Muscle layer of duodenum (tissue), 2 donors: Measurements from ENCODE around the gene CPB1.

Experiments used
- H3K27ac ChIP-seq: one replicate; pipeline ENCODE4 v1.7.0; 2013; ENCODE audit warnings: mild to moderate bottlenecking, low read length
- H3K27me3 ChIP-seq: one replicate; pipeline ENCODE4 v1.7.0; 2013; ENCODE audit warnings: low read depth, mild to moderate bottlenecking, control low read depth, low read length
- H3K36me3 ChIP-seq, 2 donors: one replicate each; pipeline ENCODE4 v1.7.0; 2013; ENCODE audit warnings: low read length in 2 of 2, control low read depth in 1 of 2, mild to moderate bottlenecking in 1 of 2; ENCODE audit not compliant: insufficient read depth in 2 of 2, control insufficient read depth in 1 of 2
- H3K4me1 ChIP-seq, 2 donors: one replicate each; pipeline ENCODE4 v1.7.0; 2013; ENCODE audit warnings: low read length in 2 of 2, mild to moderate bottlenecking in 2 of 2, control low read depth in 1 of 2, moderate library complexity in 1 of 2; ENCODE audit not compliant: insufficient read depth in 2 of 2, control insufficient read depth in 1 of 2
- H3K4me3 ChIP-seq, 2 donors: one replicate each; pipeline ENCODE4 v1.7.0; 2013; ENCODE audit warnings: low read length in 2 of 2, low read depth in 1 of 2, mild to moderate bottlenecking in 1 of 2
- H3K9me3 ChIP-seq, 2 donors: one replicate each; pipeline ENCODE4 v1.7.0; 2013; ENCODE audit warnings: low read length in 2 of 2, control low read depth in 1 of 2, mild to moderate bottlenecking in 1 of 2; ENCODE audit not compliant: control insufficient read depth in 1 of 2
- donor health status: healthy.

The CPB1 gene

DNA sequence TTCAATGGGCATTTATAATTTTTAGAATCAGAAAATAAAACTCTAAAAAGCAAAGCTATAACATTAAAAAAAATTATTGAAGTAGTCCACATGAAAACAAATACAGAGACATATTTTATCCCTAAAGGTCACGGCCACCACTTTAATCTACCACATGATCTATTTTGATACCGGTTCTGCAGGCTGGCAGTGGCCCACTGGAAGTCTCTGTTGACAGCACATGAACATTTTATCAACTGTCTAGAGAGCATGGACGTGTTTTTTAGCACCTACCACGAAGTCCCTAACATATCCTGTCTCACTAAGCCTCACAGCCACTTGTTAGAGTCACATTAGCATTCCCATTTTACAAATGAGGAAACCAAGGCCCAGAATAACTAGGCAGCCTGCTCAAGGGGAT, 35.7 kb downstream of the CPB1 start:
- H3K9me3 ChIP-seq: no peaks in the 10 kb centered on the region
- H3K36me3 ChIP-seq: no peaks in the 10 kb centered on the region
- H3K4me3 ChIP-seq: no peak overlapping the region
- no peak overlapping the region for H3K27ac ChIP-seq
- no peaks in the 10 kb centered on the region for H3K4me1 ChIP-seq
- H3K27me3 ChIP-seq: no peaks in the 10 kb centered on the region

DNA sequence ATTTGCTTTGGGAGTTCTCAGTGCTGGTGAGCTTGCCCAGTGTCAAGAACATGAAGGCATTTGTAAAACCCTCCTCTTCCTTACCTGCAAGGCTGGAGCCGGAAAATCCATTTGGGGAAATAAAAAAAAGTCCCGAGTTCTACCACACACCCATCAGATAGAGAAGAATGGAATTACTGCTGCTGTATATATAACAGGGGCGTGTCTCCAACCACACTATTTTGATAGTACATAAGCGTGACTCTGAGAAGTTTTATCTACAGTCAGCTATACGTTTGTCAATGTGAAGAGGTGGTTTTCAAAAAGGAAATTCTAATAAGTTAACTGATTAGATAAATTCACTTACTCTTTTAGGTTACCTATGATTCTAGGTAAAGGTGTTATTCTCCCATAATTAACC, 36.2 kb downstream of the CPB1 start:
- Histone ChIP-seq H3K27me3 (no peaks in the 10 kb centered on the region), H3K4me3 (no peak overlapping the region), H3K9me3 (no peaks in the 10 kb centered on the region), H3K4me1 (no peaks in the 10 kb centered on the region), H3K27ac (no peak overlapping the region), H3K36me3 (no peaks in the 10 kb centered on the region)

DNA sequence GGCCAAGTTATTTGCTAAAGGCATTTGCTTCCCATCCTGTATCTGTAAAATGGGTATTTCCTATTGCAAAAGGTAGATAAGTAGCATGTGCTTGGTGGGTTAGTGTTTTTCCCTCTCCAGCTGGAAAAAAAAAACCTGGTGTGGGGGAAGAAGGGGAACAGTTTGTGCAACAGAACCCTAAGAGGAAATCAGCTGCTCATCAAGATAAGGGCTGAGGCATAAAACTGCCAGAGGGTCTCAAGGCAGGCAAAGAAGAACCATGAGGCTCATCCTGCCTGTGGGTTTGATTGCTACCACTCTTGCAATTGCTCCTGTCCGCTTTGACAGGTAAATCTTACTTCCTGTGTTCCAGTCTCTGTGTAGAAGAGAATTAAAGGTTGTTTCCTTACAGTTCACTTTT, 37.4 kb downstream of the CPB1 start, which contains the start of gene CPA3:
CPA3 (plus strand) TSS at position 248 of the 400 bp plus-strand sequence; CDS start at position 260, 12 bp downstream.
- H3K4me3 ChIP-seq: no peak within 1 kb of the TSS

DNA sequence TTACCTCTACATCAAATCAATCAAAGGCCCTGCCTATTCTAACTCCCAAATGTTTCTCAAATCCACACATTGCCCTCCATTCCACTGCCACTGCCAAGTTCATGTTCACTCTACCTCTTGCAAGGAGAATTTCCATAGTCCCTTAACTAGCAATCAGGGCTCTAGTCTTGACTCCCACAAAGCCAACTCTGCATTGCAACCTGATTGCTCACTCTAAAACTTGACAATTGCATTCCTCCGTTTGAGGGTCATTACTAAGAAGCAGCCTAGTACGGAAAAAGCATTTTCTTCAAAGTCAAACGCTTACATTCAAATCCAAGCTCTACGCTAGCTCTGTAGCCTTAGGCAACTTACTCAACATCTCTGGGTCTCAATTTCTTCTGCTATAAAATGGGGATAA, 38.6 kb downstream of the CPB1 start:
- H3K4me1 ChIP-seq: no peaks in the 10 kb centered on the region
- no peak overlapping the region for H3K27ac ChIP-seq
- no peaks in the 10 kb centered on the region for H3K36me3 ChIP-seq
- no peak overlapping the region for H3K4me3 ChIP-seq
- H3K27me3 ChIP-seq: no peaks in the 10 kb centered on the region
- no peaks in the 10 kb centered on the region for H3K9me3 ChIP-seq

More for the DNA sequence above, 37.4 kb downstream of the CPB1 start, which contains the start of gene CPA3:
- H3K4me1 ChIP-seq: no peaks in the 10 kb centered on the region
- H3K36me3 ChIP-seq: no peaks in the 10 kb centered on the region
- no peaks in the 10 kb centered on the region for H3K27me3 ChIP-seq
- H3K27ac ChIP-seq: no peak within 1 kb of the TSS
- H3K9me3 ChIP-seq: no peaks in the 10 kb centered on the region

DNA sequence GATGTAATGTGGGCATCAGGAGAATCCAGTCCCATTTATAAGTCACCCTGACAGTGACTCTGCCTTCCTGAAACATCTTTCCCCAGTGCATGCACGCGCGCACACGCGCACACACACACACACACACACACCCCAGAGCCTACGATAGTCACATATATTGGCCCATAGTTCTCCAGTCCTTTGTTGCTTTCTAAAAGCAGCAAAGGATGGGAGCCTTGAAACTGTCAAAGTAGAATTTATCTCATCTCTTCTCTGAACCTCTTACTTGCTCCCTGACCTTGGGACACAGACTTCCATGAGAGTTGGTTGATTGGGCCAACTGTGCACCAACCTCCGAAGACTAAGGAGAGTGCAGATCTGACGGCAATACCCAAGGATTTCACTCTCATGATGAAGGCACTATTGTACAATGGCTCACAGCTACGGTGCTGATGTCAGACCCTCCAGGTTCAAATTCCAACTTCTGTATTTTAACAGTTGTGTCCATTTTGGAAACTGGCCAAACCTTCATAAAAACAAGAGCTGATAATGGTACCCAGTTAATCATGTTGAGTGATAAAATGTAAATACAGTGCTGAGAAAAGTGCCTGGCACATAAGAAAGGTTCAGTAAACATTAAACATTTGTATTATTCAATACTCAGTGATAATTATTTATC, 45.8 kb downstream of the CPB1 start:
- H3K9me3 ChIP-seq: no peaks in the 10 kb centered on the region
- no peaks in the 10 kb centered on the region for H3K27me3 ChIP-seq
- no peak overlapping the region for H3K27ac ChIP-seq
- H3K4me3 ChIP-seq: no peak overlapping the region
- no peaks in the 10 kb centered on the region for H3K36me3 ChIP-seq
- H3K4me1 ChIP-seq: no peaks in the 10 kb centered on the region

DNA sequence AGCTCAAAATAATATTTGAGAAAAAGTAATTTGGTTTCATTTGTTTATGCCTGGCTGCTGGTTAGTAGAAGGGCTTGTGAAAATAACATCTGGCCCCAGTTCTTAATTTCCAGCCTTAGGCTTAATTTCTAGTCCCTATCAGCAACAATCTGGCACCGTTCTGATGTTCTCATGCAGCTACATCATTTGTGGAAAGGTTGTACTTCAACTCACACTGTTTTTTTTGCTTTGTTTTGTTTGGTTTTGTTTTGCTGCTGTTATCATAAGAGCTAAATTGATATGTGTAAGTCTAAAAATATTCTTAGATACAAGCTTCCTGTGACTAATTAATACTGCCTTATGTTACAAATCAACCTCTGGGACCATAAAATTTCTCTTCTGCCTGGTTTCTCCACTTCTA, 46.4 kb downstream of the CPB1 start:
- Histone ChIP-seq H3K9me3 (no peaks in the 10 kb centered on the region), H3K27ac (no peak overlapping the region), H3K36me3 (no peaks in the 10 kb centered on the region)

DNA sequence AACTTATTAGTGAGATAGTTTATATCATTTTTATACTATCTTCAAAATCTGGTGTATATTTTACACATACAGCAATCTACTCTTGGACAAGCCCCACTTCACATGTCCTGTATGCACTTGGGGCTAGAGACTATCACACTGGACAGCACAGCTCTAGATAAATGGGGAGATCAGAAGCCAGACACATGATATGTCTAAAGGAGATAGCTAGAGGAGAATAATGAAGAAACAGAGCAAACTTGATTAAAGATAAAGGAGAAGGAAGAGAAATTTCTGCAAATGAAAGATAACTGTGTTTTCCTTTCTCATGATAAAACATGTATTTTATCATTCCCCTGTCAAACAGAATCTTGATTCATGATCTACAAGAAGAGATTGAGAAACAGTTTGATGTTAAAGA, 50.5 kb downstream of the CPB1 start:
- Histone ChIP-seq H3K9me3 (no peaks in the 10 kb centered on the region), H3K36me3 (no peaks in the 10 kb centered on the region), H3K4me3 (no peak overlapping the region), H3K27ac (no peak overlapping the region), H3K4me1 (no peaks in the 10 kb centered on the region), H3K27me3 (no peaks in the 10 kb centered on the region)

More for the DNA sequence above, 46.4 kb downstream of the CPB1 start:
- Histone ChIP-seq H3K4me3 (no peak overlapping the region), H3K4me1 (no peaks in the 10 kb centered on the region), H3K27me3 (no peaks in the 10 kb centered on the region)

DNA sequence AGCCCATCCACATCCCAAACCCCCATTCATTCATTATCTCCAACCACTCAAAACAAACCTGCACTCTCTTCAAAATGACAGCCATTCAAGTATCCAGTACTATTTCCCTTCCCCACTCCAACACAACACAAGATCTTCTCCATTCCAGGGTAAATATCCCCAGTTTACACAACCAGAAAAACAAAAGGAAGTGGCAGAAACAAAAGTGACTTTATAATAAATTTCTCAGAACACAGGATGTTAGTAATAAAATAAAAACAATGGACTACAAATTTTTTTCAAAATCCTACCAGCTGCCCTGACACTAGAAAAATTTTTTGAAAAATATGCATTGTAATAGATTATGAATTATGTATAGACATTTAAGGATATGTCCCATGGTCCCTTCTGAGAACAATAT, 51.6 kb downstream of the CPB1 start:
- no peaks in the 10 kb centered on the region for H3K36me3 ChIP-seq
- no peak overlapping the region for H3K4me3 ChIP-seq
- H3K4me1 ChIP-seq: no peaks in the 10 kb centered on the region
- no peaks in the 10 kb centered on the region for H3K9me3 ChIP-seq
- H3K27me3 ChIP-seq: no peaks in the 10 kb centered on the region
- H3K27ac ChIP-seq: no peak overlapping the region

DNA sequence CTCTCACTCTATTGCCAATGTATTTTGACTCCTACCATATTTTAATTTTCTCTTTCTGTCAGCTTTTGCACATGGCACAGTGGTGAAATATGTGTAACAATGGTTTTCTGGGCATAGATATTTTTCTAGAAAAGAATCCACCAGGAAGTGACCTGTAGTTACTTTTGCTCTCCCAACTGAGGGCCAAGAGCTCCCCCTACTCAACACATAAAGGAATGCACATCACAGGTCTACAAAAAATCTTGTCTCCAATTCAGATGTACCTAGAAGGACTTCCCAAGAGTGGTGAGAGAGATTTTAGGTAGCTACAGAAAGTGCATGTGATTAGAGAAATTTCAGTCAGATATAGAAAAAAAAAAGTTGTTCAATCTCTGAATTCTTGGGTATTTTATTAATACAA, 53.1 kb downstream of the CPB1 start:
- no peak overlapping the region for H3K4me3 ChIP-seq
- no peaks in the 10 kb centered on the region for H3K36me3 ChIP-seq
- no peaks in the 10 kb centered on the region for H3K27me3 ChIP-seq
- no peak overlapping the region for H3K27ac ChIP-seq
- H3K9me3 ChIP-seq: no peaks in the 10 kb centered on the region
- H3K4me1 ChIP-seq: no peaks in the 10 kb centered on the region

DNA sequence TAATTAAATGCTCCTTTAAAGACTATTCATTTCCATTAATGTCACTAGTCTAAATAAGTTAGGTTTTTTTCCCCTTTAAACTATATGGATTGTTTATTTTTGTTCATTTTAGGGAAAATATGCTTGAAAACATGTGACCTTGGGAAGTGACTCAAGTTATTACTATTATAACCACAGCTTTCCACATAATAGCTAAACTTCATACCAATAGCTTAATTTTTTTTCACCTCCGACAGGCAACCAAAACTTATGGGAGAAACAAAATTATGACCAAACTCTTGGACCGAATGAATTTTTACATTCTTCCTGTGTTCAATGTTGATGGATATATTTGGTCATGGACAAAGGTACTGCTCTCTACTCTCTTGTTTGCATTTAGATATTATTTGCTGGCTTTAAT, 53.7 kb downstream of the CPB1 start:
- no peak overlapping the region for H3K27ac ChIP-seq
- H3K4me1 ChIP-seq: no peaks in the 10 kb centered on the region
- H3K9me3 ChIP-seq: no peaks in the 10 kb centered on the region
- H3K4me3 ChIP-seq: no peak overlapping the region
- H3K36me3 ChIP-seq: no peaks in the 10 kb centered on the region
- no peaks in the 10 kb centered on the region for H3K27me3 ChIP-seq

DNA sequence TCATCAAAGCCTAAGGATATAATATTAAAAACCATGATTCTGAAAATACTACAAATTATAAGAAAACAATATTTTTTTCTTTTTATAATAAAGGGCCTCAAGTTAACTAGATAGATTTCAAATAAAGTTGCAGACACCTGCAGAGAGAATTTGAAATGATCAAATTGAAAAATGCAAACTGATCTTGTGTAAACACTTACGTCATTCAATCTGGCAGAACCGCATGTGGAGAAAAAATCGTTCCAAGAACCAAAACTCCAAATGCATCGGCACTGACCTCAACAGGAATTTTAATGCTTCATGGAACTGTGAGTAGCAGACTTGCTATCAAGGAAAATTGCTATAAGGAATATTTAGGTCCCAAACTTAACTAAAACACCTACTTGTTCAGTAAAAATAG, 54.7 kb downstream of the CPB1 start:
- no peaks in the 10 kb centered on the region for H3K27me3 ChIP-seq
- H3K9me3 ChIP-seq: no peaks in the 10 kb centered on the region
- no peaks in the 10 kb centered on the region for H3K4me1 ChIP-seq
- no peaks in the 10 kb centered on the region for H3K36me3 ChIP-seq
- no peak overlapping the region for H3K27ac ChIP-seq
- H3K4me3 ChIP-seq: no peak overlapping the region

DNA sequence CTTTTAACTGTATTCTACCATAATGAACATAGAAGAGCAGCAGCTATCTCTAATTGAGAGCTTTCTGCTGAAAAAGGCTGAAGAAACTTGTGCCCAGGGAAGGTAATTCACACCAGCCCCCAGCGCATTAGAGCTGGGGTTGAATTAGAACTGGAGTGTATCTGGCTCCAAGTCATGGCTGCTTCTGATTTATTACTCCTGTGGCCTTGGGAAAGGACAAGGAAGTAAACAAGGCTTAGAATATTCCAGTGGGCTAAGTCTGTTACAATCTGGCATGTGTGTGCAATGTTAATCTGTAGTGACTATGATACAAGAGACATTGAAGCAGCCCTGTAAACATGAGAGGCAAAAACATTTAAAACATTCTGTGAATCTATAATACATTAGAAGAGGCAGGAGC, 55.6 kb downstream of the CPB1 start:
- Histone ChIP-seq H3K27ac (no peak overlapping the region), H3K27me3 (no peaks in the 10 kb centered on the region), H3K36me3 (no peaks in the 10 kb centered on the region), H3K4me3 (no peak overlapping the region), H3K4me1 (no peaks in the 10 kb centered on the region), H3K9me3 (no peaks in the 10 kb centered on the region)
